A673 (cell line): ENCODE measurements around the gene ERP29. TPM values are rescaled to one million over a fixed set of nuclear protein-coding genes. Genes with fewer than 3 reads are reported as not detected.

Source experiments
- BruUV-seq: library from RNA; stranded (reverse); fragments of 400-500 nt; replicated peaks from 2 replicates; lab custom pipeline; 2021; lab: Mats Ljungman, UMichigan
- CTCF ChIA-PET: fragments of 300-600 bp; sonication (Branson Sonifier 250); formaldehyde crosslinking; loops from one replicate; lab custom pipeline; 2022; ENCODE audit warnings: antibody characterized with exemption; lab: Charles Lee
- POLR2A ChIA-PET: fragments of 300-600 bp; sonication (Branson Sonifier 250); formaldehyde crosslinking; loops from one replicate; lab custom pipeline; 2022; ENCODE audit warnings: antibody characterized with exemption; ENCODE audit not compliant: low non-redundant PET; lab: Charles Lee
- DNase-seq: peaks from one replicate; pipeline ENCODE4 v3.0.0-alpha.2; 2015; ENCODE audit warnings: low spot score
- H3K27ac ChIP-seq: fragments of 200-600 bp; sonication (generic); 2 replicates; pipeline ENCODE4 v1.5.1; 2016; ENCODE audit warnings: mixed run types, low read depth, mild to moderate bottlenecking, mixed read lengths, antibody characterized with exemption, low read length; ENCODE audit not compliant: poor library complexity, severe bottlenecking
- H3K27me3 ChIP-seq: fragments of 200-600 bp; sonication (generic); replicated peaks from 2 replicates; pipeline ENCODE4 v1.6.1; 2017; ENCODE audit warnings: mixed run types, low read depth, mild to moderate bottlenecking, mixed read lengths, antibody characterized with exemption, low read length; ENCODE audit not compliant: insufficient read depth, poor library complexity
- H3K36me3 ChIP-seq: fragments of 200-600 bp; sonication (generic); 2 replicates; pipeline ENCODE4 v1.6.1; 2016; ENCODE audit warnings: mixed run types, mild to moderate bottlenecking, mixed read lengths, antibody characterized with exemption, low read length; ENCODE audit not compliant: insufficient read depth, poor library complexity, severe bottlenecking
- H3K4me1 ChIP-seq: fragments of 200-600 bp; sonication (generic); 2 replicates; pipeline ENCODE4 v1.6.1; 2017; ENCODE audit warnings: mixed run types, mild to moderate bottlenecking, mixed read lengths, antibody characterized with exemption, low read length; ENCODE audit not compliant: insufficient read depth, poor library complexity, severe bottlenecking
- H3K4me3 ChIP-seq: fragments of 200-600 bp; sonication (generic); 2 replicates; pipeline ENCODE4 v1.5.1; 2016; ENCODE audit warnings: low read depth, mixed run types, mild to moderate bottlenecking, mixed read lengths, low read length; ENCODE audit not compliant: poor library complexity, severe bottlenecking
- H3K9me3 ChIP-seq: fragments of 200-600 bp; sonication (generic); 2 replicates; pipeline ENCODE4 v1.6.1; 2016; ENCODE audit warnings: mixed run types, low read depth, mild to moderate bottlenecking, mixed read lengths, antibody characterized with exemption, low read length; ENCODE audit not compliant: poor library complexity, severe bottlenecking
- EZH2 ChIP-seq: fragments of 200-600 bp; sonication (generic); IDR thresholded peaks from 2 replicates; pipeline ENCODE4 v1.6.1; 2017; ENCODE audit warnings: borderline replicate concordance, low read depth, mild to moderate bottlenecking, mixed read lengths, antibody characterized with exemption, low read length; ENCODE audit not compliant: poor library complexity, severe bottlenecking
- intact Hi-C: fragments of 100-400 bp; cut with micrococcal nuclease; formaldehyde crosslinking; loops from one replicate; pipeline ENCODE4 v1.10.0; 2022; ENCODE audit not compliant: unreplicated experiment
- total RNA-seq: library from RNA; stranded (reverse); gene quantifications from 2 replicates; pipeline ENCODE4 v1.2.3, GENCODE V29; 2021
- TF ChIP-seq, protein P1 (sequence below): fragments of 300-800, 200-600 bp; sonication (generic); conservative IDR thresholded peaks from 2 replicates; pipeline ENCODE4 v1.5.1; 2017; ENCODE audit warnings: low read depth, mild to moderate bottlenecking, antibody characterized with exemption, low read length, moderate library complexity, mixed read lengths

The ERP29 gene
- total RNA-seq, 1 experiment from 2014 or later = 109 TPM

DNA sequence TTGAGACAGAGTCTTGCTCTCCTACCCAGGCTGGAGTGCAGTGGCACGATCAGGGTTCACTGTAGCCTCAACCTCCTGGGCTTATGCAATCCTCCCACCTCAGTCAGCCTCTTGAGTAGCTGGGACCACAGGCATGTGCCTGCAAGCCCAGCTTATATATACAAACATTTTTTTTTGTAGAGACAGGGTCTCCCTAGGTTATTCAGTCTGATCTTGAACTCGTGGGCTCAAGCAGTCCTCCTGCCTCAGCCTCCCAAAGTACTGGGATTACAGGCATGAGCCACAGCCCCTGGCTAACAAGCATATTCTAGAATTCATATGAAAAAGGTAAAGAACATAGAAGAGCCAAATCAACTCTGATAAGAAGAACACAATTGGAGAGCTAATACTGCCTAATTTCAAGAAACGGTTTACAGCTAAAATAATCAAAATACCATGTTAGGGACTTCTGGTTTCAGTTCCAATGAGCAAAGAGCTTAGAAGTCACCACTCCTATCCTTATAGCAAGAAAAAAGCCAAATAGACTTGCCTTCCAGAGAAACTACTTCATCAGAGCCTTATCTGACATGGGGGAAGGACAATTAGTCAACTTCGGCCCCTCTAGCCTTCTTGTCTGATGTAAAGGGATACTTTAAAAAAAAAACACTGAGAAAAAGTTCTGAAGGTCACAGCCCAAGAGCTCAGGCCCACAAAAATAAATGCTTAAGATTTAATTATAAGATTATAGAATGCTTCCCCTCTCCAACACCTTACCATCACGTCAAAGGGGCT is 37.9 kb upstream of the ERP29 start:
- BruUV-seq = no TSS peak
- POLR2A ChIA-PET = no interaction called here

DNA sequence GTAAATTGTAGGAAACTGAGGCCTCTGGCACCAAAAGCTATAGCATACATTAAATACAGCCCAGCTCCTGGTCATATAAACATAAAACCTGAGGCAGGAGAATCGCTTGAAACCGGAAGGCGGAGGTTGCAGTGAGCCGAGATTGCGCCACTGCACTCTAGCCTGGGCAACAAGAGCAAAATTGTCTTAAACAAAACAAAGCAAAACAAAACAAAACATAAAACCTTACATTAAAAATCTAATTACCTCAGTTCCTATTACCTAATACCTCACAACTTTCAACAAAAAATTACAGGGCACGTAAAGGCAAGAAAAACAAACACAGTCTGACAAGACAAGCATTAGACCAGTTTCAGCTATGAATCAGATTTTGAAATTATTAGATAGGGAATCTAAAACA is 36.9 kb upstream of the ERP29 start:
- DNase-seq = no peak
- ChIA-PET CTCF (no interaction called here), POLR2A (no interaction called here)
- Histone ChIP-seq H3K36me3 (no peaks in the 10 kb centered on the region), H3K27me3 (no peaks in the 10 kb centered on the region), H3K4me3 (no peak overlapping the region), H3K9me3 (peaks cover 1% of the 10 kb centered on the region), H3K27ac (no peak overlapping the region), H3K4me1 (no peaks in the 10 kb centered on the region)
- TF ChIP-seq EZH2 = no peak
- TF ChIP-seq, protein P1, sequence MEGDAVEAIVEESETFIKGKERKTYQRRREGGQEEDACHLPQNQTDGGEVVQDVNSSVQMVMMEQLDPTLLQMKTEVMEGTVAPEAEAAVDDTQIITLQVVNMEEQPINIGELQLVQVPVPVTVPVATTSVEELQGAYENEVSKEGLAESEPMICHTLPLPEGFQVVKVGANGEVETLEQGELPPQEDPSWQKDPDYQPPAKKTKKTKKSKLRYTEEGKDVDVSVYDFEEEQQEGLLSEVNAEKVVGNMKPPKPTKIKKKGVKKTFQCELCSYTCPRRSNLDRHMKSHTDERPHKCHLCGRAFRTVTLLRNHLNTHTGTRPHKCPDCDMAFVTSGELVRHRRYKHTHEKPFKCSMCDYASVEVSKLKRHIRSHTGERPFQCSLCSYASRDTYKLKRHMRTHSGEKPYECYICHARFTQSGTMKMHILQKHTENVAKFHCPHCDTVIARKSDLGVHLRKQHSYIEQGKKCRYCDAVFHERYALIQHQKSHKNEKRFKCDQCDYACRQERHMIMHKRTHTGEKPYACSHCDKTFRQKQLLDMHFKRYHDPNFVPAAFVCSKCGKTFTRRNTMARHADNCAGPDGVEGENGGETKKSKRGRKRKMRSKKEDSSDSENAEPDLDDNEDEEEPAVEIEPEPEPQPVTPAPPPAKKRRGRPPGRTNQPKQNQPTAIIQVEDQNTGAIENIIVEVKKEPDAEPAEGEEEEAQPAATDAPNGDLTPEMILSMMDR = no peak
- BruUV-seq = no TSS peak
- intact Hi-C loops = no loop called here

More for the DNA sequence above, 37.9 kb upstream of the ERP29 start:
- Histone ChIP-seq H3K4me1 (no peaks in the 10 kb centered on the region), H3K4me3 (no peak overlapping the region), H3K36me3 (no peaks in the 10 kb centered on the region), H3K27ac (no peak overlapping the region), H3K27me3 (no peaks in the 10 kb centered on the region), H3K9me3 (peaks cover 8% of the 10 kb centered on the region)
- TF ChIP-seq, protein P1 = no peak
- TF ChIP-seq EZH2 = no peak
- no peak for DNase-seq
- CTCF ChIA-PET = interaction anchor here (0.5 kb wide), 1 partner anchor 1054 kb away, joined by 3 read pairs; no protein-coding TSS in a partner anchor
- intact Hi-C loops = no loop called here

DNA sequence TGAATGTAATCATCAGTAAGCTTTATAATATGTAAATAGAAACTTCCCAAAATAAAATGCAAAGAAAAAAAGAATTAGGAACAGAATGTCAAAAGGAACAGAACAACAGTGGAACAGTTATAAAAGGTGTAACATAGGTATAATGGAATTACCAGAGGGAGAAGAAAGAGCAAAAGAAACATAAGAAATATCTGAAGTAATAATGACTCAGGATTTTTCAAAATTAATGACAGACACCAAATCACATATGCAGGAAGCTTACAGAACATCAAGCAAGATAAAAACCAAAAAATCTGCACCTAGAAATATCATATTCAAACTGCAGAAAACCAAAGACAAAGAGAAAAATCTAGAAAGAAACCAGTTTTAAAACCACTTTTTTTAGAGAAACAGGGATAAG is 36.4 kb upstream of the ERP29 start:
- Histone ChIP-seq H3K27ac (peak overlapping the region; percentile 47), H3K36me3 (no peaks in the 10 kb centered on the region), H3K9me3 (no peaks in the 10 kb centered on the region), H3K4me3 (no peak overlapping the region), H3K27me3 (no peaks in the 10 kb centered on the region), H3K4me1 (no peaks in the 10 kb centered on the region)
- ChIA-PET CTCF (no interaction called here), POLR2A (no interaction called here)
- intact Hi-C loops = no loop called here
- no TSS peak for BruUV-seq
- TF ChIP-seq, protein P1 = no peak
- no peak for TF ChIP-seq EZH2
- no peak for DNase-seq
